ENCODE results near the gene NRL.

DNA sequence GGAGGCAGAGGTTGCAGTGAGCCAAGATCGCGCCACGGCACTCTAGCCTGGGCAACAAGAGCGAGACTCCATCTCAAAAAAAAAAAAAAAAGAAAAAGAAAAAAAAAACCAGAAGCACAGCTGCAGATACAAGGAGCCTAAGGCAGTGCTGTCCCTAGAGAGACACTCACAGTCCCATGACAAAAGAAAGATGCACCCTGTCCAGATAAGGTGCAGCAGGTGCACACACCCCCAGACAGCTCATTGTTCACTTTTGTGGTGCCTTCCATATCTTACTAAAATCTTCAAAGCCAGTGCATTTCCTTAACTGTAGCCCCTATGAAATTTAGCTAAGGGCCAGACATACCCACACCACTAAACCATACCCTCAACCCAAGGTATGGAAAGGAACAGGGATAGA, 7.7 kb upstream of the NRL start:
- TF ChIP-seq, protein P1, sequence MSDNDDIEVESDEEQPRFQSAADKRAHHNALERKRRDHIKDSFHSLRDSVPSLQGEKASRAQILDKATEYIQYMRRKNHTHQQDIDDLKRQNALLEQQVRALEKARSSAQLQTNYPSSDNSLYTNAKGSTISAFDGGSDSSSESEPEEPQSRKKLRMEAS (IDR thresholded peaks at IDR 0.05; ENCODE audit: insufficient read depth, insufficient read length), result no peak
- no peak for TF ChIP-seq POLR2AphosphoS5 (IDR thresholded peaks at IDR 0.05; ENCODE audit: insufficient read depth, low read depth, low read length)

All from endothelial cell of umbilical vein (primary cell).